Esophagus muscularis mucosa (tissue), 4 donors: ENCODE results near the gene PKHD1. TPM values are rescaled to one million over a fixed set of nuclear protein-coding genes. Genes with fewer than 3 reads are reported as not detected.
A peak's percentile ranks its signal among the peaks of the same experiment; 100 is the strongest.

Experiments
- DNase-seq: peaks from one replicate; pipeline ENCODE4 v3.0.0-alpha.2; 2017; ENCODE audit errors: extremely low spot score
- H3K27ac ChIP-seq, 4 donors: fragments of 200-600 bp; sonication (generic); replicated peaks in 1 of 4; 1 replicate in 3 of 4; 2 replicates in 1 of 4; pipeline ENCODE4 v1.5.1; 2016 to 2019; ENCODE audit warnings: mild to moderate bottlenecking in 1 of 4
- H3K27me3 ChIP-seq, 4 donors: fragments of 200-600 bp; sonication (generic); one replicate each; pipeline versions ENCODE4 v1.5.1 to v1.6.0; 2016 to 2019
- H3K36me3 ChIP-seq, 4 donors: fragments of 200-600 bp; sonication (generic); one replicate each; pipeline ENCODE4 v1.5.1; 2016 to 2019
- H3K4me1 ChIP-seq, 4 donors: fragments of 200-600 bp; sonication (generic); one replicate each; pipeline ENCODE4 v1.5.1; 2016 to 2019
- H3K4me3 ChIP-seq, 4 donors: fragments of 200-600 bp; sonication (generic); 1 replicate in 2 of 4; 2 replicates in 2 of 4; pipeline ENCODE4 v1.5.1; 2016 to 2019; ENCODE audit warnings: mild to moderate bottlenecking in 4 of 4, moderate library complexity in 1 of 4
- H3K9me3 ChIP-seq, 4 donors: fragments of 200-600 bp; sonication (generic); 1 replicate in 3 of 4; 2 replicates in 1 of 4; pipeline ENCODE4 v1.5.1; 2016 to 2019
- CTCF ChIP-seq, 3 experiments: fragments of 200-600 bp in 2 of 3; fragments of 450-650 bp in 1 of 3; sonication (generic) in 2 of 3; IDR thresholded peaks; one replicate each; pipeline ENCODE4 v1.5.1; 2017 to 2019; ENCODE audit warnings: antibody characterized with exemption in 3 of 3, mild to moderate bottlenecking in 2 of 3, moderate library complexity in 1 of 3
- EP300 ChIP-seq: sonication (generic); formaldehyde crosslinking; IDR thresholded peaks from one replicate; pipeline ENCODE4 v1.6.1; 2017; ENCODE audit warnings: antibody characterized with exemption
- POLR2A ChIP-seq: fragments of 450-650 bp; IDR thresholded peaks from one replicate; pipeline ENCODE4 v1.6.1; 2017; ENCODE audit warnings: antibody characterized with exemption, moderate library complexity, mild to moderate bottlenecking, low read depth
- POLR2AphosphoS5 ChIP-seq, 2 donors: sonication (generic); formaldehyde crosslinking; IDR thresholded peaks; one replicate each; pipeline ENCODE4 v1.6.1; 2017; ENCODE audit warnings: antibody characterized with exemption in 2 of 2
- WGBS: methylation state at CpG from one replicate; pipeline ENCODE4 v1.1.5; 2018; 5-methylcytosine and 5-hydroxymethylcytosine counted together
- intact Hi-C: fragments of 100-400 bp; cut with DNase I; formaldehyde crosslinking; loops from one replicate; pipeline ENCODE4 v1.15.1; 2023
- total RNA-seq, 4 donors: library from RNA; depleted of rRNA; stranded (reverse); fragments of >200 nt; gene quantifications; one replicate each; pipeline versions ENCODE4 v1.1.0 to v1.2.1, GENCODE V29; 2016

PKHD1 gene
- total RNA-seq, 4 donors from 2014 or later: under 0.01 TPM; not detected in 3

GRCh38 chr6:52133324-52133723, 45.9 kb upstream of the PKHD1 start:
- H3K9me3 ChIP-seq: no peaks in the 10 kb centered on the region
- peaks cover 0 to 7% (median 2%) of the 10 kb centered on the region in 4 donors for H3K4me1 ChIP-seq
- H3K36me3 ChIP-seq: no peaks in the 10 kb centered on the region
- no peaks in the 10 kb centered on the region for H3K27me3 ChIP-seq
- intact Hi-C loops: no loop called here
- no peak overlapping the region for H3K27ac ChIP-seq
- no peak for TF ChIP-seq CTCF (IDR thresholded peaks at IDR 0.05)
- no peak for TF ChIP-seq POLR2AphosphoS5 (IDR thresholded peaks at IDR 0.05)
- TF ChIP-seq EP300: no peak
- TF ChIP-seq POLR2A: no peak
- DNase-seq: no peak
- WGBS: 95% methylated on average over 2 of the region's 2 CpGs
- no peak overlapping the region for H3K4me3 ChIP-seq

- DNase-seq: no peak
- 70% methylated on average over 2 of the region's 2 CpGs for WGBS
- TF ChIP-seq CTCF (IDR thresholded peaks at IDR 0.05): no peak
- TF ChIP-seq POLR2A: no peak
- TF ChIP-seq EP300: no peak
- TF ChIP-seq POLR2AphosphoS5 (IDR thresholded peaks at IDR 0.05): no peak
- intact Hi-C loops: no loop called here
- Histone ChIP-seq H3K36me3 (no peaks in the 10 kb centered on the region), H3K27me3 (no peaks in the 10 kb centered on the region), H3K4me1 (peaks cover 0 to 7% (median 2%) of the 10 kb centered on the region in 4 donors), H3K27ac (no peak overlapping the region), H3K9me3 (no peaks in the 10 kb centered on the region), H3K4me3 (no peak overlapping the region)
These were observed 44.9 kb upstream of the PKHD1 start for GRCh38 chr6:52132292-52132691.

- Histone ChIP-seq H3K27ac (no peak overlapping the region), H3K4me3 (no peak overlapping the region), H3K4me1 (peaks cover 0 to 7% (median 2%) of the 10 kb centered on the region in 4 donors), H3K36me3 (no peaks in the 10 kb centered on the region), H3K27me3 (no peaks in the 10 kb centered on the region), H3K9me3 (no peaks in the 10 kb centered on the region)
- no peak for TF ChIP-seq POLR2AphosphoS5 (IDR thresholded peaks at IDR 0.05)
- no peak for TF ChIP-seq CTCF (IDR thresholded peaks at IDR 0.05)
- TF ChIP-seq POLR2A: no peak
- no peak for TF ChIP-seq EP300
- no peak for DNase-seq
- intact Hi-C loops: no loop called here
- 18% methylated on average over 1 of the region's 1 CpG for WGBS
These were observed 43.0 kb upstream of the PKHD1 start for GRCh38 chr6:52130440-52130839.

GRCh38 chr6:52127957-52128356, 40.5 kb upstream of the PKHD1 start:
- no peak overlapping the region for H3K27ac ChIP-seq
- H3K27me3 ChIP-seq: no peaks in the 10 kb centered on the region
- 69% methylated on average over 4 of the region's 4 CpGs for WGBS
- no peaks in the 10 kb centered on the region for H3K36me3 ChIP-seq
- TF ChIP-seq CTCF (IDR thresholded peaks at IDR 0.05): no peak
- no peak for TF ChIP-seq EP300
- TF ChIP-seq POLR2AphosphoS5 (IDR thresholded peaks at IDR 0.05): no peak
- TF ChIP-seq POLR2A: no peak
- peaks cover 0 to 7% (median 2%) of the 10 kb centered on the region in 4 donors for H3K4me1 ChIP-seq
- intact Hi-C loops: no loop called here
- peak; percentile 50 for DNase-seq
- no peak overlapping the region for H3K4me3 ChIP-seq
- no peaks in the 10 kb centered on the region for H3K9me3 ChIP-seq

GRCh38 chr6:52126231-52126630, 38.8 kb upstream of the PKHD1 start:
- no peak for DNase-seq
- Histone ChIP-seq H3K9me3 (no peaks in the 10 kb centered on the region), H3K4me3 (no peak overlapping the region), H3K4me1 (peaks cover 0 to 5% (median 0%) of the 10 kb centered on the region in 4 donors), H3K27me3 (no peaks in the 10 kb centered on the region), H3K36me3 (no peaks in the 10 kb centered on the region), H3K27ac (no peak overlapping the region)
- intact Hi-C loops: no loop called here
- TF ChIP-seq CTCF (IDR thresholded peaks at IDR 0.05) (no peak), POLR2AphosphoS5 (IDR thresholded peaks at IDR 0.05) (no peak), POLR2A (no peak), EP300 (no peak)
